HG03521 (cell line): ENCODE measurements around the gene LHFPL4.
"Not testable (repeated sequence)": the region's sequence is repeated elsewhere in the genome, so short reads cannot be mapped to it uniquely, and the experiment has no call there.

Source experiments
- ATAC-seq: cut with Tn5 transposase; IDR thresholded peaks from one replicate; pipeline ENCODE4 v1.9.1; 2021; ENCODE audit warnings: mild to moderate bottlenecking, moderate library complexity; ENCODE audit not compliant: unreplicated experiment

Gene LHFPL4

GRCh38 chr3:9553021-9553947 lies at the start of gene LHFPL4:
TSS of gene LHFPL4 (minus strand) at chr3:9553822. CDS start at chr3:9552679, 1,143 bp downstream.
- no peak for ATAC-seq

- no peak for ATAC-seq
Measured at GRCh38 chr3:9602620-9603019, 49.0 kb upstream of the LHFPL4 start.

GRCh38 chr3:9601006-9601581 lies 47.5 kb upstream of the LHFPL4 start:
- not testable (repeated sequence) for ATAC-seq

GRCh38 chr3:9600597-9600996 lies 47.0 kb upstream of the LHFPL4 start:
- ATAC-seq = no peak

- no peak for ATAC-seq
Measured at GRCh38 chr3:9598783-9599387, 45.3 kb upstream of the LHFPL4 start.

GRCh38 chr3:9595877-9596276 lies 42.3 kb upstream of the LHFPL4 start:
- ATAC-seq = no peak

GRCh38 chr3:9591781-9592180 lies 38.2 kb upstream of the LHFPL4 start:
- ATAC-seq = not testable (repeated sequence)

GRCh38 chr3:9590282-9590791 lies 36.7 kb upstream of the LHFPL4 start:
- no peak for ATAC-seq

GRCh38 chr3:9583792-9584191 lies 30.2 kb upstream of the LHFPL4 start:
- no peak for ATAC-seq

GRCh38 chr3:9583371-9583770 lies 29.7 kb upstream of the LHFPL4 start:
- ATAC-seq = no peak

GRCh38 chr3:9582332-9582731 lies 28.7 kb upstream of the LHFPL4 start:
- ATAC-seq = no peak

- no peak for ATAC-seq
Measured at GRCh38 chr3:9581742-9582141, 28.1 kb upstream of the LHFPL4 start.

GRCh38 chr3:9569054-9569453 lies 15.4 kb upstream of the LHFPL4 start:
- no peak for ATAC-seq

GRCh38 chr3:9565316-9565715 lies 11.7 kb upstream of the LHFPL4 start:
- ATAC-seq = no peak

- no peak for ATAC-seq
Measured at GRCh38 chr3:9563851-9564250, 10.2 kb upstream of the LHFPL4 start.

GRCh38 chr3:9560056-9560455 lies 6.4 kb upstream of the LHFPL4 start:
- ATAC-seq = not testable (repeated sequence)

- ATAC-seq = no peak
Measured at GRCh38 chr3:9553948-9554513, 409 bp upstream of the LHFPL4 start.

- ATAC-seq = no peak
Measured at GRCh38 chr3:9552252-9552999, 1.2 kb downstream of the LHFPL4 start.

GRCh38 chr3:9550999-9551398 lies 2.6 kb downstream of the LHFPL4 start:
- no peak for ATAC-seq

- ATAC-seq = no peak
Measured at GRCh38 chr3:9549600-9549999, 4.0 kb downstream of the LHFPL4 start.

GRCh38 chr3:9548991-9549390 lies 4.6 kb downstream of the LHFPL4 start:
- no peak for ATAC-seq
